Measurements from ENCODE around the gene SMARCD1.

DNA sequence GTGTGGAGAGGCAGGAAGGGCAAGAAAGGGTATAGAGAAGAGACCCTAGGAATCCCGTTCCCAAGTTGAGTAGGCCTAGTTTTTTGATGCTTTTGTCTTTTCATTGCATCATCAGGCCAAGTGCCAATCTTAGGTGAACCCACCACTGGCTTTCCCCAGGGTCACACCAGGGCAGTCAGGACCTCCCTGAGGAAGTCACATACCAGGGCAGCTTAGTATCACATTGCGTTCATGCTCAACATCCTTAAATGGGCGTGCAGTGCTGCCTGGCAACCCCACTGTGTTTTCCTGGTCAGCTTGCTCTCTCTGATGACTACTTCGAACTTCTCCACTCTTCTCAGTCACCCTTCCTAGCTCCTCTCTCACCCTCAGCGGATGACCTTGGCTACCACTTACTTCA is 18.7 kb upstream of the SMARCD1 start:
- TF ChIP-seq, protein P1, sequence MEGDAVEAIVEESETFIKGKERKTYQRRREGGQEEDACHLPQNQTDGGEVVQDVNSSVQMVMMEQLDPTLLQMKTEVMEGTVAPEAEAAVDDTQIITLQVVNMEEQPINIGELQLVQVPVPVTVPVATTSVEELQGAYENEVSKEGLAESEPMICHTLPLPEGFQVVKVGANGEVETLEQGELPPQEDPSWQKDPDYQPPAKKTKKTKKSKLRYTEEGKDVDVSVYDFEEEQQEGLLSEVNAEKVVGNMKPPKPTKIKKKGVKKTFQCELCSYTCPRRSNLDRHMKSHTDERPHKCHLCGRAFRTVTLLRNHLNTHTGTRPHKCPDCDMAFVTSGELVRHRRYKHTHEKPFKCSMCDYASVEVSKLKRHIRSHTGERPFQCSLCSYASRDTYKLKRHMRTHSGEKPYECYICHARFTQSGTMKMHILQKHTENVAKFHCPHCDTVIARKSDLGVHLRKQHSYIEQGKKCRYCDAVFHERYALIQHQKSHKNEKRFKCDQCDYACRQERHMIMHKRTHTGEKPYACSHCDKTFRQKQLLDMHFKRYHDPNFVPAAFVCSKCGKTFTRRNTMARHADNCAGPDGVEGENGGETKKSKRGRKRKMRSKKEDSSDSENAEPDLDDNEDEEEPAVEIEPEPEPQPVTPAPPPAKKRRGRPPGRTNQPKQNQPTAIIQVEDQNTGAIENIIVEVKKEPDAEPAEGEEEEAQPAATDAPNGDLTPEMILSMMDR (IDR thresholded peaks at IDR 0.05 in 8 of 11, conservative IDR thresholded peaks at IDR 0.05 in 3 of 11): no peak
- TF ChIP-seq POLR2A (IDR thresholded peaks at IDR 0.05): no peak
